GM21423 (cell line): ENCODE results near the gene ABCA8.

Source experiments
- ATAC-seq: cut with Tn5 transposase; IDR thresholded peaks from one replicate; pipeline ENCODE4 v1.9.1; 2021; ENCODE audit warnings: mild to moderate bottlenecking, moderate library complexity; ENCODE audit not compliant: unreplicated experiment

Gene ABCA8

DNA sequence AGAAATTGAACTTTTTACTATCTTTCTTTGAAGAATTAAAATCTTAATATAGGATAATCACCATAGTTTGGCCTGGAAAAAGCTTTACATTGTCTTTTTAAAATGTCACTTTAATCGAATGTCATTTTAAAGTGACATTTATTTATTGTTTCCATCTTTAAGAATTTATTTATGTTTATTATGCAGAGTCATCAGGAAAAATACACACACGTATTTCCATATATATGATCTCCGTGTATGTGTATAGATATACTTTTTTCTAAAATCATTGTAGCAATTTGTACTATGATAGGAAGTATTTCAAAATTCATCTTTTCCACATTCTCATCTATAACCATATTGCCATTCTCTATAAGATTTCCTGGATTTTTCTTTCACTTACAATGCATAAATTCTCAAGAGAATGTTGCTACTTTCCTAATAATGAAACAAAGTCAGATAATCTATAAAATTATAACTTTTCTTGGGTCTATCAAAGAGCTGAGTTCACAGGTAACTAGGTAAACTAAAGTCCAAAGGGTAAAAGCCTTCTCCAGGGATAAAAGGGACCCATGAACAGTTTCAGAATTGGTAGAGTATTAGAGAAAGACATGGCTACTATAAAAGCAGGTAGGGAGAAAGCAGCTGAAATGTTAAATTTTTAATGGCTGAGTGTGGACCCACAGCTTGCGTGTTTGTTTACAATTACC lies 11.9 kb downstream of the ABCA8 start:
- ATAC-seq = no peak

- ATAC-seq = no peak
Measured at GRCh38 chr17:68942389-68942788, 12.8 kb downstream of the ABCA8 start.

DNA sequence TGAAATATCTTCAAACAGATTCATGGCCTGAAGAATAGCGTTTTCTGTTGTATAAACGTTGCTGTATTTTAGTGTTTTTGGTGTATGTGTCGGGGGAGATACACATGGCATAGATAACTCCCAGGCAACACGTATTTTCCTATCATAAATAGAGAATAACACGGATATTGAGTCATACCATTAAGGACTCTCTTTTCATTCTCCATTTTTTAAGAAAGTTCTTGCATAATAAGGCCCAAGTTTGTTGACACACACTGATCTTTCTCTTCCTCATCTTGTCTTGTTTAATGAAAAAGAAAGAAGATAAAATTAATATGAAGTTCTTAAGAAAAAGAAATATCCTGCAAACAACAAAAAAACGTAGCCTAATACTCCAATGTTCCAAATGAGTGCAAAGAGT lies 13.4 kb downstream of the ABCA8 start:
- ATAC-seq = no peak

- no peak for ATAC-seq
Measured at GRCh38 chr17:68939195-68939594, 16.0 kb downstream of the ABCA8 start.

- ATAC-seq = no peak
Measured at GRCh38 chr17:68937890-68938514, 17.2 kb downstream of the ABCA8 start.

DNA sequence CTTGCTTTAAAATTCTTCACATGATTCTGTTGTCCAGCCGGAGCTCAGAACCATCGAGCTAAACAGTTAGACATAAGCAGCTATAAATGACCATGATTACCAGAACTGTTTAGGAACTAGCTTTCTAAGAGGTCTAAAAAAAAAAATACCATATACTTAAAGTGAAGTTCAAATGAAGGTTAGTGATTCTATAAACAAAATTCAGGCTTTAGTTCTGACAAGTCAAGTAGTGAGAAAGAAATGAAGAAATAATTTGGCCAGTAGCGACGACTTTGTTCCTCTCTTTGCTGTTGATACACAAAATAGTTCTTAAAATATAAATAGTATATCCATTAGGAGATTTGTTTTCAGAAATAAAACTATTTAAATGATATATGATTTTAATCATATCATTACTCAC lies 27.7 kb downstream of the ABCA8 start:
- no peak for ATAC-seq

GRCh38 chr17:68924793-68925720 lies 30.1 kb downstream of the ABCA8 start:
- ATAC-seq = no peak

- ATAC-seq = no peak
Measured at GRCh38 chr17:68910789-68911431, 44.3 kb downstream of the ABCA8 start.

DNA sequence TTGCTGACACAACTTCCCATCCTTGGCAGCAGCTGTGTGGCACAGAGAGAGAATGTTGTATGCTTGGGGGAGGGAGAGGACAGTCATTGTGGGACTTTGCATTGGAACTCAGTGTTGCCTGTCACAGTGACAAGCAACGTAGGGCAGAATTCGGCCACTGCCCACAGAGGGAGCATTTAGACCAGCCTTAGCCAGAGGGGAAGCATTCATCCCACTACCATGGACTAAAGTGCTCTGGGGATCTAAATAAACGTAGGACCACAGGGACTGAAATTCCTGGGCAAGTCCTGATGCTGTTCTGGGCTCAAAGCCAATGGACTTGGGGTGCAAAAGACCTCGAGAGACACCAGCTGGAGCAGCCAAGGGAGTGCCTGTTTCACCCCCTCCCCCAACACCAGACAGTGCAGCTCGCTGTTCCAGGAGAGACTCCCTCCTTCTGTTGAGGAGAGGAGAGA lies 44.9 kb downstream of the ABCA8 start:
- ATAC-seq = no peak

GRCh38 chr17:68909066-68909465 lies 46.1 kb downstream of the ABCA8 start:
- peak; percentile 63 for ATAC-seq

DNA sequence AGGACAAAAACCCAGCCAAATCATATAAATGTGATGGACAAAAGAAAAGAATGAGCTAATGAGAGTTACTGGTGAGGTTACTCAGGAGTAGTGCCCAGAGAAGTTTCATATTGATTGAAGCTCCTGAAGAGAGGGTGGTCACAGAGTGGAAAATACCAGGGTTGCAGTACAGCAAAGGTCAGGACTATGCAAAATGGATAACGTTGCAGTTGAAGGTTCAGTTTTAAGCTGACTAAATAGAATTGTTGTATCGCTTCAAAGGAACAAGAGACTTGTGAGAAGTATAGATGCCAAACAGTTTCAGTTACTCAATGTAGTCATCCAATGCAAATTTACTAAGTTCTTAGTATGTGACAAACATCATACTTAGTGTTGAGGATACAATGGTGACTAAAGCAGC lies 47.1 kb downstream of the ABCA8 start:
- peak; percentile 52 for ATAC-seq

DNA sequence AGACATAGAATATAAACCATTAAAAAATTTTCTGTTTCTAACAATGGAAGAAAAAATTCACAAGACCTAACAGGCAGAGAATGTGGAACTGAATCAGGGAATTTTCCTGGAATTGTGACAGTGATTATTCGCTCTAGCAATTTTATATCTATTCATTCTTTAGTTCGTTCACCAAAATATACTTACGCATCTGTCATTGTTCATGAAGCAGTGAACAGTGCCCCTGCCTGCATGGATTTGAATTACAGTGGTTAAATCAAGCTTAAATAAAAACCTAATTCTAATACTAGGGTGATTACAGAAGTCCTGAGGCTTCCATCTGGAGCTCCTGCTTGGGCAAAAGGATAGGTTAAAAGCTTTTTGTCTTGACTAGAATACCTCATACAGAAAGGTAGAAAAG lies 48.6 kb downstream of the ABCA8 start:
- no peak for ATAC-seq

- no peak for ATAC-seq
Measured at GRCh38 chr17:68903286-68903685, 51.9 kb downstream of the ABCA8 start.

- ATAC-seq = no peak
Measured at GRCh38 chr17:68897557-68897956, 57.6 kb downstream of the ABCA8 start.

DNA sequence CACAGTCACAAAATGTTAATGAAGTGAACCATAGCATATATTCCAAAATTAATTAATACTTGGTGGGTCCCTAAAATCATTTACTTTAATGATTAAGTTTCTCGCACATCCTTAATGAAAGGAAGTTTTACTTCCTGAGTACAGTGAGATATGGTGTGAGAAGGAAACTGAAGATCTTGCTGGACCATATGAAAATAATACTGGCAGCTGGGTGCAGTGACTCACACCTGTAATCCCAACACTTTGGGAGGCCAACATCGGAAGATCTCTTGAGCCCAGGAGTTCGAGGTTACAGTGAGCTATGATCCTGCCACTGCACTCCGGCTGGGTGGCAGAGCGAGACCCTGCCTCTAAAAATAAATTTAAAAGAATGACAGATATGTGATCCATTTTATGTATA lies 62.5 kb downstream of the ABCA8 start:
- ATAC-seq = no peak

DNA sequence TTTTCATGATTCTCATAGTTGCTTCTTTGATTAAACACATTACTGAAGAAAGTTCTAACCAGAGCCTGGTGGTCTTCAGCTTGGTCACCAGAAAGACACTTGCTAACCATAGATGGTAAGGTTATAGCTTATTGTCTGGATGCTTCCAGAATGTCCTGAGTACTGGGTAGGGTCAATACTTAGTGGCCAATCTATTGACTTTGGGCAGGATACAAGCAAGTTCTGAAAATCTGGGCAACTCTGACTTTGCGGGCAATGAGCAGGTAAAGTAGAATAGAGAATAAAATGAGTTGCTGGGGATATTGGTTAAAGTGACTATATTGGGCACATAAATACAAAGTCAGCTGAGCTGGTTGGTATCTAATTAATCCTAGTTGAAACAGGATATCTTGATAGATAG lies 63.0 kb downstream of the ABCA8 start:
- ATAC-seq = no peak

DNA sequence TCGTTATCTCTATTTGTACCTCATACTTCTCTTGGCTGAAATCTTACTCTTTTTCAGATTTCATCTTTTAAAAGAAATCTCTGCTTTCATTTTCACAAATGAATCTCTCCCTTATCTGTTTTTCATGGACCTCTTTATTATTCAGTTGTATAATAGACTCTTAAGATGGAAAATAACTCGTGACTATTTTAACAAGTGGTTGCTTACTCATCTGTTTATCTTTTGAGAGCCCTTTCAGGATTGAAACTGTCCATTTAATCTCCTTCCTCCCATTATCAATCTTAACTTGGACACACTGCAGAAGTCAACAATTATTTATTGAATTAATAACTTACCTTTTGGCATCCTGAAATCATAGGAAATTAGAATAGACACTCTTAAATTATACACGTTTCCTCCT lies 68.8 kb downstream of the ABCA8 start:
- no peak for ATAC-seq

GRCh38 chr17:68884888-68885287 lies 70.3 kb downstream of the ABCA8 start:
- no peak for ATAC-seq

DNA sequence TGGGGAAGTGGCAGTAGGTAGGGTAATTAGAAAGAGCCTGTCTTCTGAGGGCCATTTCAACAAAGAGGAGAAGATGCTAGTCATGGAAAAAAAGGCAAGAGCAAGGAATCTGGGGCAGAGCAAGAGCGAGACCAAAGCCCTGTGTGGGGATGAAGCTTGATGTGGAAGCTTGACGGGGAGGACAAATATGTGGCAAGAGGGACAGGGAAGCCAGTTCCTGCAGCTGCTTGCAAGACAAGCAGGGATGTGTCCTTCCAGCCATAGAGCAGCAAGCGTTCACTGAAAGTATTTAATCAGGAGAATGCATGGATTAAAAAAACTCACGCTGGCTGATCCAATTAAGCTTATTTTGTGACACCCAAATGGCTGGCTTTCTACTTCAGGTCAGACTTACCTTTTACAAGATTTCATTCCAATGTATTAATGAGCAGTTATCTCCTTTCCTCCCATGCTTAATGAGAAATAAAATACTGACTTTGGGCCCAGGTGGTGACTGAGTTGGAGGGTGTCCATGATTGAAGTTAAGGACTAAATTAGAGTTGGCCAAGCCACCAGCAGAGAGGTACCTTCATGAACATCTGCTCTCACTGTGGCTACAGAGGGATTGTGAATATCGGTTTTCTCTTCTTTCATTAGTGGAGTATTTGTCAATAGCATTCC lies 76.8 kb downstream of the ABCA8 start:
- ATAC-seq = no peak

GRCh38 chr17:68871447-68871846 lies 83.7 kb downstream of the ABCA8 start:
- no peak for ATAC-seq

DNA sequence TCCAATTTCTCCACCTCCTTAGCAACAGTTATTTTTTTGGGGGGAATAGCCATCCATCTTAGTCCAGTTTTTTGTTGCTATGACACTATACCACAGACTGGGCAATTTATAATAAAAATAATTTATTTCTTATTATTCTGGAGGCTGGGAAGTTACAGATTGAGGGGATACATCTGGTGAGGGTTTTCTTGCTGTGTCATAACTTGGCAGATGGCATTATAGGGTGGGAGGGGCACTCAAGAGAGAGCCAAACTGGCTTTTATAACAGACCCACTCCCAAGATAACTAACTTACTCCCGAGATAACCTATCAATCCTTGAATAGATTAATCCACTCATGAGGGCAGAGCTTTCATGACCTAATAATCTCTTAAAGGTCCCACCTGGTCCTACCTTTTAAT lies 84.2 kb downstream of the ABCA8 start:
- ATAC-seq = no peak
